ENCODE data around the gene NUCB2.
"Not testable (repeated sequence)": the region's sequence is repeated elsewhere in the genome, so short reads cannot be mapped to it uniquely, and the experiment has no call there.

Gene NUCB2

GRCh38 chr11:17276236-17277023, at the start of gene NUCB2:
NUCB2 (plus strand) TSS chr11:17276739; CDS start chr11:17295324, 18,585 bp downstream.
- DNase-seq (ENCODE audit: low spot score), result peak; percentile 96

- not testable (repeated sequence) for DNase-seq (ENCODE audit: low spot score)
These were observed 48.2 kb upstream of the NUCB2 start for GRCh38 chr11:17228186-17228925.

- DNase-seq (ENCODE audit: low spot score), result no peak
These were observed 46.9 kb upstream of the NUCB2 start for GRCh38 chr11:17229481-17230152.

- peak; percentile 72 for DNase-seq (ENCODE audit: low spot score)
These were observed 45.4 kb upstream of the NUCB2 start for GRCh38 chr11:17230867-17231851.

GRCh38 chr11:17233101-17233500, 43.4 kb upstream of the NUCB2 start:
- DNase-seq (ENCODE audit: low spot score), result no peak

GRCh38 chr11:17238377-17238776, 38.2 kb upstream of the NUCB2 start:
- no peak for DNase-seq (ENCODE audit: low spot score)

- not testable (repeated sequence) for DNase-seq (ENCODE audit: low spot score)
These were observed 36.6 kb upstream of the NUCB2 start for GRCh38 chr11:17239927-17240326.

- no peak for DNase-seq (ENCODE audit: low spot score)
These were observed 35.8 kb upstream of the NUCB2 start for GRCh38 chr11:17240780-17241179.

GRCh38 chr11:17242954-17243353, 33.6 kb upstream of the NUCB2 start:
- DNase-seq (ENCODE audit: low spot score), result not testable (repeated sequence)

GRCh38 chr11:17244046-17244445, 32.5 kb upstream of the NUCB2 start:
- DNase-seq (ENCODE audit: low spot score), result peak; percentile 58

- no peak for DNase-seq (ENCODE audit: low spot score)
These were observed 25.8 kb upstream of the NUCB2 start for GRCh38 chr11:17250561-17251350.

GRCh38 chr11:17252704-17253103, 23.8 kb upstream of the NUCB2 start:
- no peak for DNase-seq (ENCODE audit: low spot score)

- DNase-seq (ENCODE audit: low spot score), result no peak
These were observed 20.0 kb upstream of the NUCB2 start for GRCh38 chr11:17256512-17256911.

GRCh38 chr11:17257196-17257595, 19.3 kb upstream of the NUCB2 start:
- DNase-seq (ENCODE audit: low spot score), result no peak

GRCh38 chr11:17258670-17259069, 17.9 kb upstream of the NUCB2 start:
- DNase-seq (ENCODE audit: low spot score), result no peak

GRCh38 chr11:17259519-17259918, 17.0 kb upstream of the NUCB2 start:
- DNase-seq (ENCODE audit: low spot score), result no peak

- DNase-seq (ENCODE audit: low spot score), result no peak
These were observed 16.5 kb upstream of the NUCB2 start for GRCh38 chr11:17260020-17260419.

- DNase-seq (ENCODE audit: low spot score), result no peak
These were observed 12.8 kb upstream of the NUCB2 start for GRCh38 chr11:17263769-17264168.

GRCh38 chr11:17266781-17267180, 9.8 kb upstream of the NUCB2 start:
- no peak for DNase-seq (ENCODE audit: low spot score)

- DNase-seq (ENCODE audit: low spot score), result no peak
These were observed 9.0 kb upstream of the NUCB2 start for GRCh38 chr11:17267576-17267975.

- not testable (repeated sequence) for DNase-seq (ENCODE audit: low spot score)
These were observed 8.0 kb upstream of the NUCB2 start for GRCh38 chr11:17268500-17268899.

Measured in activated CD4-positive, alpha-beta T cell treated with anti-CD3 and anti-CD28 coated beads, Interleukin-2, Interleukin-4, amounts not matched to agents 100 ng/mL and 50 ng/mL, durations not matched to agents 16 hours and 8 hours (primary cell).